Measurements from ENCODE around the gene TALDO1.
A peak's percentile ranks its signal among the peaks of the same experiment; 100 is the strongest.

TALDO1 gene

DNA sequence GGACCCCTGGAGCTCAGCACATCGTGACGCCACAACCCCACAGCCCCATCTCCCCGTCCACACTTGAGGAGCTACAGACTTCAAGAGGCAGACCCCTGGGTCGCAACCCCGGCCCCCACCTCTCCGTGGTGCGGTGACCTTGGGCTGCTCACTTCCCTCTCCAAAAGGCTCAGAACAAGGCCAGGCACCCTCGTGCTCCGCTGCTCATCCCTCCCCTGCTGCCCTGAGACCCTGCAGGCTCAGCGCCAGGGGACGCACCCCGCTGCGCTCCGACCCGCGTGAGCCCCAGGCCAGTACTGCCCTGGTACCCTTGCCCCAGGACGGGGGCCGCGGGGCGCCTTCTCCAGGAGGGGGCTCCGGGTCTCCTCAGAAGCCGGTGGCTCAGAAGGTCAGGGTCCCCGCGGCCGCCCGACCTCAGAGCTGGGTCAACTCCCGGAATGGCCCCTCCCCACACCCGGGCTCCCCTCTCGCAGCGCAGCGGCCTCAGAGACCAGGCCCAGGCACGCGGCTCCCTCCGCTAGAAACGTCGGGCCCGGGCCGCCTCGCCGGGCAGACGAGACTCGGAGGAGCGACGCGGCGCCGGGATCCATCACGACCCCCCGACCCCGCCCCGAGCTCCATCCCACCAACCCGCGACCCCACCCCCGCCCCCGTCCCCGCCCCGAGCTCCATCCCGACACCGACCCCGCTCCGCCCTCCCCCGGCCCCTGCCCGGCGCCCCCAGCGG lies 29.5 kb downstream of the TALDO1 start:
- Histone ChIP-seq H3K27me3 (ENCODE audit: control insufficient read depth in 1 of 2, insufficient read depth in 2 of 2, low read length in 2 of 2) (no peaks in the 10 kb centered on the region), H3K36me3 (ENCODE audit: control insufficient read depth in 1 of 2, insufficient read depth in 2 of 2, low read length in 2 of 2) (peaks cover 4 to 18% of the 10 kb centered on the region in 2 donors), H3K9me3 (ENCODE audit: control insufficient read depth in 1 of 2, low read length in 2 of 2) (no peaks in the 10 kb centered on the region), H3K9ac (ENCODE audit: low read depth in 1 of 2, low read length in 2 of 2) (peak overlapping the region; percentile 72 to 88), H3K4me1 (ENCODE audit: control insufficient read depth in 1 of 2, insufficient read depth in 2 of 2, low read length in 2 of 2) (peaks cover 18 to 28% of the 10 kb centered on the region in 2 donors), H3K4me3 (ENCODE audit: low read depth in 1 of 2, low read length in 2 of 2) (peak overlapping the region; percentile 77 to 79), H3K27ac (ENCODE audit: low read depth, low read length) (no peak overlapping the region)

DNA sequence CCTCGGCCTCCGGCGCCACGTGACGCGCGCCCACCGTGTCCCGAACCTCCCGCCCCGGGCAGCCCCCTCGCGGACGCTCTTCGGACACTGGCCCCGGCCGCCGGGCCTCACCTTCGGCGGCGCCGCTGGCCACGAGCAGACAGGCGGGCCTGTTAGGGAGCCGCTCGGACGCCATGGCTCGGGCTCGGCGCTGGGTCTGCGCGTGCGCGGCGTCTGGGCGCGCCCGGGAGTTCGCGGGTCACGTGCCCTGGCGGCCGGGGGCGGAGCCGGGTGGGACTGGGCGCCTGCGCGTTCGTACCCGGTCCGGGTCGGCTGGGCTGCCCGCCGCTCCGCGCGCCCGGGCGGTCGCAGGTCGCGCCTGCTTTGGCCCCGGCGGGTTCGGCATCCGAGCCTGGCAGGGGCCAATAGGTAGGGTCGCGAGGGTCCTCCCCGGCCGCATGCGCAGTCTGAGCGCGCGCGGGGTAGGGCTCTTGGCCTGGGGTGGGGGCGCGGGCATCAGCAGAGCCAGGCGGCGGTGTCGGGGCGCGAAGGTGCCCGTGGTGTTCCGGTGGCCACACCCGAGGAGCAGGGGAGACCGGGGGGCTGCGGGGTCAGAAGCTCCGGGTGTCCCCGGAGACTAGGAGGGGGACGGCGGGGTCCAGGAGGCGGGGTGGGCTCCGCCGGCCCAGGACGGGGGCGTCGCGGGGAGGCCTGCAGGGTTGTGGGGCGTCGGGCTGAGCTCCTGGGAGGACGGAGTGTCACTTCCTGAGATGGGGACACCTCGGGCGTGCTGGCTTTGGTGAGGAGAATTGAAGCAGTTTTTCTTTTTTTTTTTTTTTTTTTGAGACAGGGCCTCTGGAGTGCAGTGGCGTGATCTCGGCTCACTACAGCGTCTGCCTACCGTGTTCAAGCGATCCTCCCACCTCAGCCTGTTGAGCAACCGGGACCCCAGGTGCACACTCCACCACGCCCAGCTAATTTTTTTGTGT lies 30.3 kb downstream of the TALDO1 start, which contains the start of gene GATD1:
Gene GATD1, minus strand, starts transcription at position 200 of the 968 bp plus-strand sequence. Its CDS starts 25 bp downstream, at position 175.
- no peaks in the 10 kb centered on the region for H3K9me3 ChIP-seq (ENCODE audit: control insufficient read depth in 1 of 2, low read length in 2 of 2)
- peaks cover 3 to 10% of the 10 kb centered on the region in 2 donors for H3K36me3 ChIP-seq (ENCODE audit: control insufficient read depth in 1 of 2, insufficient read depth in 2 of 2, low read length in 2 of 2)
- H3K4me1 ChIP-seq (ENCODE audit: control insufficient read depth in 1 of 2, insufficient read depth in 2 of 2, low read length in 2 of 2): peaks cover 20 to 30% of the 10 kb centered on the region in 2 donors
- no peaks in the 10 kb centered on the region for H3K27me3 ChIP-seq (ENCODE audit: control insufficient read depth in 1 of 2, insufficient read depth in 2 of 2, low read length in 2 of 2)
- H3K4me3 ChIP-seq (ENCODE audit: low read depth in 1 of 2, low read length in 2 of 2): peak within 1 kb of the TSS; percentile 77 to 79
- peak within 1 kb of the TSS; percentile 70 for H3K27ac ChIP-seq (ENCODE audit: low read depth, low read length)
- peak within 1 kb of the TSS; percentile 72 to 88 for H3K9ac ChIP-seq (ENCODE audit: low read depth in 1 of 2, low read length in 2 of 2)

GRCh38 chr11:778976-779954 lies 32.0 kb downstream of the TALDO1 start:
- H3K27me3 ChIP-seq (ENCODE audit: control insufficient read depth in 1 of 2, insufficient read depth in 2 of 2, low read length in 2 of 2): no peaks in the 10 kb centered on the region
- H3K9ac ChIP-seq (ENCODE audit: low read depth in 1 of 2, low read length in 2 of 2): no peak overlapping the region
- H3K27ac ChIP-seq (ENCODE audit: low read depth, low read length): no peak overlapping the region
- peaks cover 24 to 35% of the 10 kb centered on the region in 2 donors for H3K4me1 ChIP-seq (ENCODE audit: control insufficient read depth in 1 of 2, insufficient read depth in 2 of 2, low read length in 2 of 2)
- H3K4me3 ChIP-seq (ENCODE audit: low read depth in 1 of 2, low read length in 2 of 2): no peak overlapping the region
- no peaks in the 10 kb centered on the region for H3K36me3 ChIP-seq (ENCODE audit: control insufficient read depth in 1 of 2, insufficient read depth in 2 of 2, low read length in 2 of 2)
- H3K9me3 ChIP-seq (ENCODE audit: control insufficient read depth in 1 of 2, low read length in 2 of 2): no peaks in the 10 kb centered on the region

- no peaks in the 10 kb centered on the region for H3K36me3 ChIP-seq (ENCODE audit: control insufficient read depth in 1 of 2, insufficient read depth in 2 of 2, low read length in 2 of 2)
- H3K4me3 ChIP-seq (ENCODE audit: low read depth in 1 of 2, low read length in 2 of 2): no peak overlapping the region
- no peak overlapping the region for H3K9ac ChIP-seq (ENCODE audit: low read depth in 1 of 2, low read length in 2 of 2)
- peaks cover 24 to 35% of the 10 kb centered on the region in 2 donors for H3K4me1 ChIP-seq (ENCODE audit: control insufficient read depth in 1 of 2, insufficient read depth in 2 of 2, low read length in 2 of 2)
- no peaks in the 10 kb centered on the region for H3K27me3 ChIP-seq (ENCODE audit: control insufficient read depth in 1 of 2, insufficient read depth in 2 of 2, low read length in 2 of 2)
- H3K9me3 ChIP-seq (ENCODE audit: control insufficient read depth in 1 of 2, low read length in 2 of 2): no peaks in the 10 kb centered on the region
- H3K27ac ChIP-seq (ENCODE audit: low read depth, low read length): no peak overlapping the region
These were observed 32.8 kb downstream of the TALDO1 start for GRCh38 chr11:779955-780532.

- Histone ChIP-seq H3K9ac (ENCODE audit: low read depth in 1 of 2, low read length in 2 of 2) (no peak overlapping the region), H3K27ac (ENCODE audit: low read depth, low read length) (no peak overlapping the region), H3K4me1 (ENCODE audit: control insufficient read depth in 1 of 2, insufficient read depth in 2 of 2, low read length in 2 of 2) (peaks cover 19 to 22% of the 10 kb centered on the region in 2 donors), H3K36me3 (ENCODE audit: control insufficient read depth in 1 of 2, insufficient read depth in 2 of 2, low read length in 2 of 2) (no peaks in the 10 kb centered on the region), H3K4me3 (ENCODE audit: low read depth in 1 of 2, low read length in 2 of 2) (no peak overlapping the region), H3K9me3 (ENCODE audit: control insufficient read depth in 1 of 2, low read length in 2 of 2) (no peaks in the 10 kb centered on the region), H3K27me3 (ENCODE audit: control insufficient read depth in 1 of 2, insufficient read depth in 2 of 2, low read length in 2 of 2) (no peaks in the 10 kb centered on the region)
These were observed 35.3 kb downstream of the TALDO1 start for GRCh38 chr11:782264-783174.

DNA sequence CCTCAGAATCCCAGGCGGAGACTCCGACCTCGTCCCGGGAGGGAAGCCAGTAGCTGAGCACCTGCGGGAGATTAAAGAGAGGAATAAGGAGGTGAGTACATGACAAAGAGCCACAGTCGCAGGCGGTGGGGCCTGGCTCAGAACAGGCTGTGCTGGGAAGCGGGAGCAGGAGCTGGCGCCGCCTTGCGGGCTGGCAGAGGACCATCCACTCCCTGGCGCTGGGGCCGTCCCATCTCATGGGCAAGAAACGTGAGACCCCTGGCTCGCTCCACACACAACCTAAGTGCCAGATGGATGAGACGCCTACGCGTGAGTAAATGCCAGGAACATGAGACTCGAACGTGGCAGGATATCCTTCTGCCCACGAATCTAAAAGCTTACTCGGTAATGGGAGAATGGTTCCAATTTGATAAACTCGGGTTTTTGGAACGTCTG lies 36.3 kb downstream of the TALDO1 start:
- H3K4me3 ChIP-seq (ENCODE audit: low read depth in 1 of 2, low read length in 2 of 2): no peak overlapping the region
- H3K4me1 ChIP-seq (ENCODE audit: control insufficient read depth in 1 of 2, insufficient read depth in 2 of 2, low read length in 2 of 2): peaks cover 12 to 14% of the 10 kb centered on the region in 2 donors
- no peaks in the 10 kb centered on the region for H3K36me3 ChIP-seq (ENCODE audit: control insufficient read depth in 1 of 2, insufficient read depth in 2 of 2, low read length in 2 of 2)
- H3K9me3 ChIP-seq (ENCODE audit: control insufficient read depth in 1 of 2, low read length in 2 of 2): no peaks in the 10 kb centered on the region
- H3K27ac ChIP-seq (ENCODE audit: low read depth, low read length): no peak overlapping the region
- H3K27me3 ChIP-seq (ENCODE audit: control insufficient read depth in 1 of 2, insufficient read depth in 2 of 2, low read length in 2 of 2): peaks cover 0 to under 1% of the 10 kb centered on the region in 2 donors
- no peak overlapping the region for H3K9ac ChIP-seq (ENCODE audit: low read depth in 1 of 2, low read length in 2 of 2)

GRCh38 chr11:786235-787083 lies 39.2 kb downstream of the TALDO1 start:
- H3K27ac ChIP-seq (ENCODE audit: low read depth, low read length): no peak overlapping the region
- peaks cover 9 to 11% of the 10 kb centered on the region in 2 donors for H3K27me3 ChIP-seq (ENCODE audit: control insufficient read depth in 1 of 2, insufficient read depth in 2 of 2, low read length in 2 of 2)
- no peaks in the 10 kb centered on the region for H3K36me3 ChIP-seq (ENCODE audit: control insufficient read depth in 1 of 2, insufficient read depth in 2 of 2, low read length in 2 of 2)
- no peak overlapping the region for H3K9ac ChIP-seq (ENCODE audit: low read depth in 1 of 2, low read length in 2 of 2)
- peaks cover 6 to 13% of the 10 kb centered on the region in 2 donors for H3K4me1 ChIP-seq (ENCODE audit: control insufficient read depth in 1 of 2, insufficient read depth in 2 of 2, low read length in 2 of 2)
- no peak overlapping the region for H3K4me3 ChIP-seq (ENCODE audit: low read depth in 1 of 2, low read length in 2 of 2)
- H3K9me3 ChIP-seq (ENCODE audit: control insufficient read depth in 1 of 2, low read length in 2 of 2): no peaks in the 10 kb centered on the region

- Histone ChIP-seq H3K4me1 (ENCODE audit: control insufficient read depth in 1 of 2, insufficient read depth in 2 of 2, low read length in 2 of 2) (peaks cover 6 to 13% of the 10 kb centered on the region in 2 donors), H3K36me3 (ENCODE audit: control insufficient read depth in 1 of 2, insufficient read depth in 2 of 2, low read length in 2 of 2) (no peaks in the 10 kb centered on the region), H3K27ac (ENCODE audit: low read depth, low read length) (no peak overlapping the region), H3K9ac (ENCODE audit: low read depth in 1 of 2, low read length in 2 of 2) (no peak overlapping the region), H3K27me3 (ENCODE audit: control insufficient read depth in 1 of 2, insufficient read depth in 2 of 2, low read length in 2 of 2) (peaks cover 9 to 11% of the 10 kb centered on the region in 2 donors), H3K9me3 (ENCODE audit: control insufficient read depth in 1 of 2, low read length in 2 of 2) (no peaks in the 10 kb centered on the region), H3K4me3 (ENCODE audit: low read depth in 1 of 2, low read length in 2 of 2) (no peak overlapping the region)
These were observed 39.9 kb downstream of the TALDO1 start for GRCh38 chr11:787084-787675.

Data from duodenal mucosa (tissue), 2 donors.